A549 treated with AZD2906 at 1 μM for 4 hours (cell line): ENCODE measurements around the gene CSPG5. TPM values are rescaled to one million over a fixed set of nuclear protein-coding genes. Genes with fewer than 3 reads are reported as not detected.

ENCODE experiments used
- total RNA-seq: library from RNA; stranded (reverse); fragments of 200-300 nt; extraction: Qiagen RNA extraction; gene quantifications from 5 replicates; pipeline ENCODE4 v1.2.3, GENCODE V29; 2022

Gene CSPG5
- 0.80 to 1.1 TPM (median 0.95 TPM) in 5 replicates for total RNA-seq

DNA sequence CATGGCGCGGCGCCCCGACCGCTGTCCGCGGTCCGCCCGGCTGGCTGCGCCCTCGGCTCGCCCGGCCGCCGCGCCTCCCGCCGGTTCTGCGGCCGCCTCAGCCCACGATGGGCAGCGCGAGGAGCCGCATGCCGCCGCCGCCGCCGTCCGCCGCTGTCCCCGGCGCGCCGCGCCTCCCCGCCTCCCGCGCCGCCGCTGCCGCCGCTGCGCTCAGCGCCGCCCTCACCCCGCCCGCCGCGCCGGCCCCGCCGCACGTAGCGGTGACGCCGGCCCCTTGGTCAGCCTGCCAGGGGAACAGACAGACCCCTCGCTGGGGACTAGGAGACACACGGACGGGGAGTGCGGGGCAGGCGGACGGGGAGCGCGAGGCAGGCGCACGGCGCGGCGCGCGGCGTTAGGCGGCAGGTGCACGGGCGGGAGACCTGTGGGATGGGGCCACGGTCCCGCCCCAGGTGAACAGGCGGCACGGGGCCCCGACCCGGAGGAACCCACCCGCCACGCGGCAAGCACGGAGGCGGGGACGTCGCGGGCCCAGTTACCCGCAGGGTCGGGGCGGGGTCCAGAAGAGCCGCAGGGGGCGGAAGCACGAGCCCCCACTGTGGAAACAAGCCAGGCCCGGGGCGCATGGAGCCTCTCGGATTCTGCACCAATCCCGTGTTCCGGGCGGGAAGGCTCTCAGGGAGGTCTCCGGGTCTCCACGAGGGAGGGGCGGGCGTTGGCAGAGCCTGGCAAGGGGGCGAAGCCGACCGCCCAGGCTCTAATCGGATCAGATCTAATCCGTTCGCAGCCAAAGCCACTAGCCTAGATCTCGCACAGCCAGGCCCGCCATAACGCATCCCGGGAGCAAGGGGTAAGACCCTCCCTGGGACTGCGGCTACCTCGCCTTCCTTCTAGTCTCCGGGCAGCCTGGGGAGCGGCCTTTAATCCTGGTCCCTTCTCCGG lies at the start of gene CSPG5:
Gene CSPG5, minus strand, starts transcription at position 175 of the 942 bp plus-strand sequence. Its CDS starts 172 bp downstream, at position 3.

DNA sequence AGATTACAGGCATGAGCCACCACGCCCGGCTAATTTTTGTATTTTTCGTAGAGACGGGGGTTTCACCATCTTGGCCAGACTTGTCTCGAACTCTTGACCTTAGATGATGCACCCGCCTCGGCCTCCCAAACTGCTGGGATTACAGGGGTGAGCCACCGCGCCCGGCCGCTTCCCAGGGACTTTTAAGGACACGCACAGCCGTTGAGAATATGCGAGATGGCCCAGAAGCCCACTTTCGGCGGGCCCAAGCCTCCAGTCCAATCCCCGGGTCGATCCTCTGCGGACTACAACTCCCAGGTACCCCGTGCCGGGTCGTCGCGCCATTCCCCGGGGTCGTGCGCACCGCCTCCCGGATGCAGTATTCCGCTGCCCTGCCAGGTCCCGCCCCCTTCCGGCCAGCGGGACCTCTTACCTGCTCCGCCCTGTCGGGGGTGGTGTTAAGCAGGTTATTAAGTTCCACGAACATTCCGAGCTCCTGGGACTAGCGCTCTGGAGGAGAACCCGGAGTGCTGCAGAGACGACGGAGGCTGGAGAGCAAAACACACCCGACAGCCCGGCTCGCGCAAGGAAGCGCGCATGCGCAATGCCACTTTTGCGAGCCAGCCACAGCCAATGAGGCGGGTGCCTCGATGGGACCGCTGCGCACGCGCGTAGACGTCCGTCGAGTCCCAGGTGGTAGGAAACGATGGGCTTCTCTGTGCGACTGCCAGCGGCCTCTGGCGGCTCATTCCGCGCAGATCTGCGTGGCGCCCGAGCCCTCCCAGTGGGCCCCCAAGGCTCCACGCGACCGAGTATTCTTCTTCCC lies 65.3 kb downstream of the CSPG5 start, which contains the start of gene ELP6:
Gene ELP6, minus strand, starts transcription at position 588 of the 805 bp plus-strand sequence. Its CDS starts 122 bp downstream, at position 466.

Other genes with a start within 250 kb of the CSPG5 start
- gene PTPN23, start 197.8 kb downstream of the CSPG5 start, total RNA-seq: 18.0 to 23.0 TPM (median 21.6 TPM) in 5 replicates
- 22.0 to 30.1 TPM (median 27.4 TPM) in 5 replicates for gene SCAP, start 102.9 kb downstream of the CSPG5 start, total RNA-seq
- gene ELP6, start 65.2 kb downstream of the CSPG5 start, total RNA-seq: 25.0 to 30.6 TPM (median 28.0 TPM) in 5 replicates
- gene SMARCC1, start 203.0 kb upstream of the CSPG5 start, total RNA-seq: 21.2 to 28.8 TPM (median 23.5 TPM) in 5 replicates
- gene DHX30, start 224.3 kb upstream of the CSPG5 start, total RNA-seq: 39.8 to 44.9 TPM (median 43.8 TPM) in 5 replicates